SH-SY5Y (cell line): Measurements from ENCODE around the gene MEAF6.

ENCODE experiments used
- GATA2 ChIP-seq: IDR thresholded peaks from 2 replicates; pipeline ENCODE4 v1.6.1; 2011; ENCODE audit warnings: mild to moderate bottlenecking, low read depth, low read length
- GATA3 ChIP-seq: IDR thresholded peaks from 2 replicates; pipeline ENCODE4 v1.6.1; 2011; ENCODE audit warnings: low read depth, mild to moderate bottlenecking, low read length, moderate library complexity

DNA sequence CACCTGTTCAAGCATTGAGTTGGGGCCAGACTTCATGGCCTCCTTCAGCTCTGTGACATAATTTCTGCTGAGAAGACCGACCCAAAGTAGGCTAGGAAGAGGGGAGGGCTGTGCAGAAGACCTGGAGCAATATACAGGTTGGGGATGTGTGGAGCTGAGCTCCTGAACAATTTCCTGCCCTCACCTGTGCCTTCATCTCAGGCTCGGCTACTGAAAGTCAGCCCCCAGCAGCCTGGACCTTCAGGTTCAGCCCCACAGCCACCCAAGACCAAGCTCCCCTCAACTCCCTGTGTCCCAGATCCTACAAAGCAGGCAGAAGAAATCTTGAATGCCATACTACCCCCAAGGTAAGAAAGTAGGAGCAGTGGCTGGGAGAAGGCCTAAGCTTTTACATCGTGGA, 42.8 kb upstream of the MEAF6 start:
- TF ChIP-seq GATA2 (no peak), GATA3 (no peak)
